Left lung (tissue), 10 donors: ENCODE results near the gene EVL. TPM values are rescaled to one million over a fixed set of nuclear protein-coding genes. Genes with fewer than 3 reads are reported as not detected.

Experiments used
- ATAC-seq: fragments of 200-7000 bp; cut with Tn5 transposase; one replicate; pipeline ENCODE4 v1.9.1; 2020; ENCODE audit warnings: moderate library complexity
- DNase-seq, 4 donors: peaks; one replicate each; pipeline ENCODE4 v3.0.0-alpha.2; 2013 to 2020
- H3K27ac ChIP-seq, 2 donors: fragments of 200-600 bp; sonication (generic) in 1 of 2; one replicate each; pipeline versions ENCODE4 v1.5.0 to v1.8.0; 2020 to 2021
- H3K27me3 ChIP-seq, 2 donors: fragments of 200-600 bp; sonication (generic) in 1 of 2; one replicate each; pipeline versions ENCODE4 v1.5.0 to v1.8.0; 2020 to 2021
- H3K36me3 ChIP-seq, 2 donors: fragments of 200-600 bp; sonication (generic) in 1 of 2; one replicate each; pipeline versions ENCODE4 v1.5.0 to v1.8.0; 2020 to 2021
- H3K4me1 ChIP-seq, 2 donors: fragments of 200-600 bp; one replicate each; pipeline ENCODE4 v1.8.0; 2021
- H3K4me3 ChIP-seq, 2 donors: fragments of 200-600 bp; sonication (generic) in 1 of 2; one replicate each; pipeline versions ENCODE4 v1.5.0 to v1.8.0; 2020 to 2021; ENCODE audit warnings: mild to moderate bottlenecking in 1 of 2
- H3K9me3 ChIP-seq, 2 donors: fragments of 200-600 bp; sonication (generic) in 1 of 2; one replicate each; pipeline versions ENCODE4 v1.5.0 to v1.8.0; 2020 to 2021
- CTCF ChIP-seq, 2 donors: fragments of 200-600 bp; sonication (generic) in 1 of 2; IDR thresholded peaks; one replicate each; pipeline versions ENCODE4 v1.5.0 to v1.8.0; 2021; ENCODE audit warnings: antibody characterized with exemption in 2 of 2
- intact Hi-C, 2 donors: fragments of 100-400 bp; cut with DNase I; formaldehyde crosslinking; loops; one replicate each; pipeline versions ENCODE4 v1.11.2 to v1.14.2; 2022
- polyA plus RNA-seq, 6 donors: library from polyadenylated mRNA; unstranded; fragments of 120-200 nt; gene quantifications; one replicate each; pipeline ENCODE4 v1.2.1, GENCODE V29; 2013; ENCODE audit not compliant: insufficient read length in 6 of 6
- total RNA-seq, 2 donors: library from RNA; stranded (reverse); fragmentation: NEBNext Ultra II Directional; extraction: Animal tissue kit (Norgen Biotek cat#: 25700); gene quantifications; one replicate each; pipeline ENCODE4 v1.2.1, GENCODE V29; 2021
- donor health status: DM: no; HTN: yes; CAD: no.
- donor health status: DM: no; HTN: no; CAD: no.

Gene EVL
- total and polyA plus RNA-seq, 8 donors = 60.2 to 264 (median 197) TPM

DNA sequence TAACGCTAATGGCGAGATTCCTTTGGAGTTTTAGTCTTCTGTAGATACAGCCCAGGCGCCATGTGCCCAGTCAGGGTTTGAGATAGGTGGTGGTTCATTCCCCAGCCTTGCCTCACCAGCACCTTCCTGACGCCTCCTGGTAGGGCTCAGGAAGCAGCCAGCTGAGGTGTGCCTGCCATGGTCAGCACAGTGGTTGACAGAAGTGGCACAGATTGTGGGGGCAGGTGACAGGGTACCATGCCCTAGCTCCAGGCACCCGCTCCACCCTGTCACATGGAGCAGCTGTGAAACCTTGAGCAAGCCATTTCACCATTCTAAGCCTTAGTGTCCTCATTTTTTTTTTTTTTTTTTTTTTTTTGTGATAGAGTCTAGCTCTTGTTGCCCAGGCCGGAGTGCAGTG is 45.6 kb downstream of the EVL start:
- no peak overlapping the region for H3K4me3 ChIP-seq
- no peak overlapping the region for H3K27ac ChIP-seq
- ATAC-seq = no peak
- intact Hi-C loops = loop anchor here in 1 of 2 donors (10.0 kb wide), 1 partner anchor 74 kb away; no protein-coding TSS in a partner anchor
- peaks cover 6 to 31% of the 10 kb centered on the region in 2 donors for H3K4me1 ChIP-seq
- H3K36me3 ChIP-seq = no peaks in the 10 kb centered on the region
- H3K27me3 ChIP-seq = no peaks in the 10 kb centered on the region
- H3K9me3 ChIP-seq = no peaks in the 10 kb centered on the region
- TF ChIP-seq CTCF (IDR thresholded peaks at IDR 0.05) = no peak
- DNase-seq = peak in 1 of 4 donors; percentile 10

- intact Hi-C loops = loop anchor here in 1 of 2 donors (10.0 kb wide), 1 partner anchor 73 kb away; no protein-coding TSS in a partner anchor
- Histone ChIP-seq H3K4me1 (peaks cover 6 to 18% of the 10 kb centered on the region in 2 donors), H3K27ac (no peak overlapping the region), H3K4me3 (no peak overlapping the region), H3K9me3 (no peaks in the 10 kb centered on the region), H3K27me3 (no peaks in the 10 kb centered on the region), H3K36me3 (peaks cover 0 to 8% of the 10 kb centered on the region in 2 donors)
- no peak for TF ChIP-seq CTCF (IDR thresholded peaks at IDR 0.05)
- ATAC-seq (no peak), DNase-seq (peak in 3 of 4 donors; percentile 15 to 52 (median 36))
Observed at GRCh38 chr14:100111931-100112704, 46.9 kb downstream of the EVL start.

- Histone ChIP-seq H3K4me3 (no peak overlapping the region), H3K36me3 (peaks cover 0 to 12% of the 10 kb centered on the region in 2 donors), H3K27me3 (no peaks in the 10 kb centered on the region), H3K27ac (no peak overlapping the region), H3K9me3 (no peaks in the 10 kb centered on the region), H3K4me1 (no peaks in the 10 kb centered on the region)
- intact Hi-C loops = loop anchor here in 1 of 2 donors (10.0 kb wide), 1 partner anchor 71 kb away; no protein-coding TSS in a partner anchor
- ATAC-seq (no peak), DNase-seq (no peak)
- TF ChIP-seq CTCF (IDR thresholded peaks at IDR 0.05) = no peak
Observed at GRCh38 chr14:100114109-100114765, 49.0 kb downstream of the EVL start.

DNA sequence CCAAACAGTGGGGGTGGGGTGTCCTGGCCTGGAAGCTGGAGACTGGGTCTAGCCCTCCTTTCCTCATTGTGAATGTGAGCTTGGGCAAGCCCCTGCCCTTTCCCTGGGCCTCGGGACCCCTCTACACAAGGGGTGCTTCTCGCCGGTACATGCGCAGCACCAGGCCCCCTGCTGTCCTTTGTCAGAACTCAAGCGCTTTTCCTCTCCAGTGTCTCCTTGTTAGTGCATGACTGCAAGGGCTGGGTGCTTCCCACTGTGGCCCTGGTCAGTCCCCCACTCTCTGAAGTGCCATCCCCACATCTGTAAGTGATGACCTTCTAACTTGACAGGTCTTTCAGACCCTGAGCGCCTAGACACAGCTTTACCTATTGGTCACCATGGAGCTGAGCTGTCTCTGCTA is 50.0 kb downstream of the EVL start:
- TF ChIP-seq CTCF (IDR thresholded peaks at IDR 0.05) = no peak
- Histone ChIP-seq H3K27ac (no peak overlapping the region), H3K27me3 (no peaks in the 10 kb centered on the region), H3K9me3 (no peaks in the 10 kb centered on the region), H3K4me3 (no peak overlapping the region), H3K4me1 (no peaks in the 10 kb centered on the region), H3K36me3 (peaks cover 0 to 14% of the 10 kb centered on the region in 2 donors)
- DNase-seq (no peak), ATAC-seq (no peak)
- intact Hi-C loops = loop anchor here in 1 of 2 donors (10.0 kb wide), 1 partner anchor 70 kb away; no protein-coding TSS in a partner anchor

- no peak for ATAC-seq
- no peak for TF ChIP-seq CTCF (IDR thresholded peaks at IDR 0.05)
- Histone ChIP-seq H3K36me3 (peaks cover 0 to 14% of the 10 kb centered on the region in 2 donors), H3K27ac (no peak overlapping the region), H3K27me3 (no peaks in the 10 kb centered on the region), H3K9me3 (no peaks in the 10 kb centered on the region), H3K4me1 (no peaks in the 10 kb centered on the region), H3K4me3 (no peak overlapping the region)
- intact Hi-C loops = loop anchor here in 1 of 2 donors (10.0 kb wide), 1 partner anchor 69 kb away; no protein-coding TSS in a partner anchor
- DNase-seq = no peak
Observed at GRCh38 chr14:100115726-100116125, 50.5 kb downstream of the EVL start.
